Peyer's patch (tissue), 4 donors: Measurements from ENCODE around the gene ACTN4.

Experiments
- CTCF ChIP-seq, 6 experiments: fragments of 450-650 bp in 4 of 6; fragments of 200-600 bp in 2 of 6; sonication (generic) in 1 of 6; IDR thresholded peaks; one replicate each; pipeline ENCODE4 v1.5.1; 2017 to 2019; ENCODE audit warnings: antibody characterized with exemption in 6 of 6, mild to moderate bottlenecking in 3 of 6, moderate library complexity in 1 of 6
- POLR2A ChIP-seq, 2 donors: fragments of 450-650 bp; IDR thresholded peaks; one replicate each; pipeline ENCODE4 v1.5.1; 2017; ENCODE audit warnings: antibody characterized with exemption in 2 of 2, mild to moderate bottlenecking in 2 of 2, moderate library complexity in 2 of 2

DNA sequence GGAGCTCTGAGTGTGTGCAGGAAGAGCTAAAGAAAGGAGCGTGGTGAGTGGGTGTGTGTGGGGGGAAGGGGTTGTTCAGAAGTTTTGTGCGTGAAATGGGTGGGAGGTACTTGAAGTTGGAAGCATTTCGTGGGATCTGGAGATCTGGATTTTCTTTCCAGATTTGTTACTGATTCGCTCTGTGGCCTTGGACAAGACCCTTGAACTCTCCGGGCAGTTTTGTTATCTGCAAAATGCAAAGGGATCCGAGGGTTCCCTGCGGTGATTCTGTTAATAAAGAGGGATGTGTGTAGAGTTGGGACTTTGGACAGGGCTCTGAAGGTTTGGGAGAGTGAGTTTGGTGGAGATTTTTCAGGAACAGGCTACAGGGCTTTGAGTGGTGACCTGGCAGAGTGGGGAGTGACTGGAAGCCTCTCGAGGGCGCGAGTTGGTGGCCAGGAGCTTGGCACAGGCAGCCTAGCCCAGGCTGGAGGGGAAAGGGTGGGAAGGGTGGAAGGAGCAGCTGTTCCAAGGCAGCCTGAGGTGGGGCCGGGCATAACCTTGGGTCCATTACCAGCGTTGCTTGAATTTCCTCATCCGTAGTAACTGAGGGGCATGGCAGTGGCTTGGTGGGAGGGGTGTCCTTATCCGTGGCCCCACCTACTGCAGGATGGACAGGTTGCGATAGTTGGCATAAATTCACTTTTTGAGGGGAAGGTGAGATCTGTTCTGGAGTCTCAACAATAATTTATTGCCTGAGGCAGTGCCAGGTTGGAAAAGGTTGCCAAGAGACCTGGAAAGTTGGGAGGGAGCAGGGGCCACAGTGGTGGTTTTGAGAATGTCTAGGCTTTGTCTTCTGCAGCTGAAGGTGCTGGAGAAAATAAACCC, 2.1 kb downstream of the ACTN4 start:
- TF ChIP-seq CTCF (IDR thresholded peaks at IDR 0.05) (no peak), POLR2A (IDR thresholded peaks at IDR 0.05) (peak; percentile 68 to 82)
